HepG2 (cell line): Measurements from ENCODE around the gene SH2D6. TPM values are rescaled to one million over a fixed set of nuclear protein-coding genes. Genes with fewer than 3 reads are reported as not detected.

Source experiments
- ARID5B ChIP-seq: IDR thresholded peaks from 2 replicates; pipeline ENCODE4 v1.4.0; 2020; ENCODE audit warnings: mild to moderate bottlenecking, missing genetic modification reagents
- CCDC6 ChIP-seq: sonication (generic); formaldehyde crosslinking; IDR thresholded peaks from 2 replicates; pipeline ENCODE4 v1.8.1; 2022; ENCODE audit warnings: mild to moderate bottlenecking, missing genetic modification reagents, moderate library complexity
- EZH2 ChIP-seq: conservative IDR thresholded peaks from 2 replicates; pipeline ENCODE4 v1.6.1; 2012; ENCODE audit warnings: mild to moderate bottlenecking, low read depth, low read length, moderate library complexity
- HNRNPK ChIP-seq: fragments of 200-400 bp; formaldehyde crosslinking; IDR thresholded peaks from 2 replicates; pipeline ENCODE4 v1.6.1; 2018; ENCODE audit warnings: low read length, low read depth, moderate library complexity, mild to moderate bottlenecking; ENCODE audit not compliant: poor library complexity, severe bottlenecking
- KLF9 ChIP-seq: IDR thresholded peaks from 2 replicates; pipeline ENCODE4 v1.6.1; 2016; ENCODE audit warnings: low read depth
- NAIF1 ChIP-seq: sonication (generic); formaldehyde crosslinking; IDR thresholded peaks from 2 replicates; pipeline ENCODE4 v1.5.0; 2020; ENCODE audit warnings: mild to moderate bottlenecking, missing genetic modification reagents, borderline replicate concordance
- NCOR1 ChIP-seq: fragments of 200-600 bp; sonication (generic); IDR thresholded peaks from 2 replicates; pipeline ENCODE4 v1.7.0; 2017; ENCODE audit warnings: antibody characterized with exemption, low read length, borderline replicate concordance
- RAD51 ChIP-seq: fragments of 450-650 bp; IDR thresholded peaks from 2 replicates; pipeline ENCODE4 v1.6.1; 2016; ENCODE audit warnings: borderline replicate concordance
- SKIL ChIP-seq: sonication (generic); formaldehyde crosslinking; IDR thresholded peaks from 2 replicates; pipeline ENCODE4 v1.8.0; 2022; ENCODE audit warnings: missing genetic modification reagents, mild to moderate bottlenecking, moderate library complexity, borderline replicate concordance
- SOX5 ChIP-seq: IDR thresholded peaks from 2 replicates; pipeline ENCODE4 v1.6.1; 2016; ENCODE audit warnings: borderline replicate concordance
- ZBTB21 ChIP-seq: sonication (generic); formaldehyde crosslinking; IDR thresholded peaks from 2 replicates; pipeline ENCODE4 v1.4.0; 2020; ENCODE audit warnings: missing genetic modification reagents
- ZBTB44 ChIP-seq: sonication (generic); formaldehyde crosslinking; IDR thresholded peaks from 2 replicates; pipeline ENCODE4 v1.4.0; 2020; ENCODE audit warnings: missing genetic modification reagents
- ZFP41 ChIP-seq: sonication (generic); formaldehyde crosslinking; IDR thresholded peaks from 2 replicates; pipeline ENCODE4 v1.4.0; 2020; ENCODE audit warnings: mild to moderate bottlenecking, missing genetic modification reagents, borderline replicate concordance
- ZKSCAN5 ChIP-seq: sonication (generic); formaldehyde crosslinking; IDR thresholded peaks from 2 replicates; pipeline ENCODE4 v1.5.1; 2020; ENCODE audit warnings: mild to moderate bottlenecking, missing genetic modification reagents
- ZNF275 ChIP-seq: sonication (generic); formaldehyde crosslinking; IDR thresholded peaks from 2 replicates; pipeline ENCODE4 v1.8.0; 2022; ENCODE audit warnings: missing genetic modification reagents, mild to moderate bottlenecking, inconsistent platforms, borderline replicate concordance
- ZNF562 ChIP-seq: sonication (generic); formaldehyde crosslinking; IDR thresholded peaks from 2 replicates; pipeline ENCODE4 v1.8.0; 2022; ENCODE audit warnings: missing genetic modification reagents, borderline replicate concordance
- ZNF563 ChIP-seq: sonication (generic); formaldehyde crosslinking; IDR thresholded peaks from 2 replicates; pipeline ENCODE4 v1.8.0; 2022; ENCODE audit warnings: mild to moderate bottlenecking, moderate library complexity, missing genetic modification reagents
- ZNF615 ChIP-seq: sonication (generic); formaldehyde crosslinking; IDR thresholded peaks from 2 replicates; pipeline ENCODE4 v1.5.0; 2020; ENCODE audit warnings: mild to moderate bottlenecking, missing genetic modification reagents, borderline replicate concordance
- ZNF7 ChIP-seq: IDR thresholded peaks from 2 replicates; pipeline ENCODE4 v1.6.1; 2016; ENCODE audit warnings: missing biosample characterization, missing genetic modification reagents
- ZNF740 ChIP-seq: sonication (generic); formaldehyde crosslinking; IDR thresholded peaks from 2 replicates; pipeline ENCODE4 v1.4.0; 2020; ENCODE audit warnings: missing genetic modification reagents
- polyA plus RNA-seq, 8 experiments: library from polyadenylated mRNA; depleted of rRNA in 3 of 8; stranded (reverse) in 7 of 8; unstranded in 1 of 8; fragments of >200 nt; fragmentation: Illumina TruSeq in 4 of 8; extraction: Trizol in 4 of 8; gene quantifications; 2 replicates each; pipeline versions ENCODE4 v1.2.1 to v1.2.3, GENCODE V29; 2011 to 2016; ENCODE audit warnings: low read depth in 4 of 8, missing spikeins in 1 of 8, mixed read lengths in 1 of 8; ENCODE audit not compliant: insufficient read depth in 1 of 8
- total RNA-seq, 5 experiments: library from RNA; depleted of rRNA; stranded (reverse); fragments of >200 nt; fragmentation: Illumina TruSeq; extraction: Trizol; gene quantifications; 2 replicates each; pipeline ENCODE4 v1.2.3, GENCODE V29; 2016; ENCODE audit warnings: low read depth in 1 of 5

Gene SH2D6
- total and polyA plus RNA-seq, 2 of the 13 experiments (the other 11 are each of a cell fraction or from before 2014, with no cell fraction given) = 0.11 to 0.26 TPM

- TF ChIP-seq ZNF275 (CRISPR knock-in tag) = no peak
- TF ChIP-seq ZNF563 (CRISPR knock-in tag) = no peak
- TF ChIP-seq ZNF740 (CRISPR knock-in tag) = no peak
- no peak for TF ChIP-seq ZKSCAN5
- no peak for TF ChIP-seq SOX5 (CRISPR knock-in tag)
- TF ChIP-seq ZBTB21 (CRISPR knock-in tag) = no peak
- no peak for TF ChIP-seq HNRNPK
- TF ChIP-seq SKIL (CRISPR knock-in tag) = no peak
- TF ChIP-seq ZNF615 = 0 out of 2 replicates have a peak, but pooled peaks have one; percentile 80
- TF ChIP-seq ARID5B (CRISPR knock-in tag) = no peak; the same call in 1 of the 2 replicates
- TF ChIP-seq ZFP41 (CRISPR knock-in tag) = no peak
- no peak for TF ChIP-seq EZH2
- TF ChIP-seq CCDC6 (CRISPR knock-in tag) = peak; percentile 17; the same call in 1 of the 2 replicates
- no peak for TF ChIP-seq ZNF7 (CRISPR knock-in tag)
- no peak for TF ChIP-seq RAD51
- TF ChIP-seq KLF9 (CRISPR knock-in tag) = no peak
- no peak for TF ChIP-seq ZNF562
- no peak for TF ChIP-seq NCOR1
- TF ChIP-seq ZBTB44 (CRISPR knock-in tag) = no peak
- TF ChIP-seq NAIF1 (CRISPR knock-in tag) = peak; percentile 77; the same call in 1 of the 2 replicates
These were observed 628 bp downstream of the SH2D6 start (continued) for GRCh38 chr2:85419009-85419675.
